SK-N-SH (cell line): Measurements from ENCODE around the gene CDR2. TPM values are rescaled to one million over a fixed set of nuclear protein-coding genes. Genes with fewer than 3 reads are reported as not detected.

Experiments used
- CTCF ChIA-PET: fragments of 300-600, 350-600 bp; formaldehyde crosslinking; extraction: SDS; loops from one replicate; lab custom pipeline; 2021; lab: Yijun Ruan, JAX
- POLR2A ChIA-PET: fragments of 350-600 bp; sonication (Branson Sonifier 250); formaldehyde crosslinking; extraction: SDS; loops from one replicate; lab custom pipeline; 2020; ENCODE audit warnings: antibody characterized with exemption, inconsistent platforms; lab: Yijun Ruan, JAX
- DNase-seq: peaks from one replicate; pipeline ENCODE4 v3.0.0; 2012
- H2AFZ ChIP-seq: fragments of 200-600 bp; sonication (generic); 2 replicates; pipeline ENCODE4 v1.8.1; 2016; ENCODE audit warnings: antibody characterized with exemption, mild to moderate bottlenecking, low read depth
- H3F3A ChIP-seq: fragments of 200-600 bp; sonication (generic); replicated peaks from 2 replicates; pipeline ENCODE3; 2016; ENCODE audit warnings: antibody characterized with exemption, mild to moderate bottlenecking; ENCODE audit not compliant: insufficient read depth
- H3K27ac ChIP-seq, 2 experiments: fragments of 200-500 bp in 1 of 2; fragments of 200-600 bp in 1 of 2; sonication (Bioruptor generic) in 1 of 2; sonication (generic), shearing (Covaris generic) in 1 of 2; 2 replicates each; pipeline versions ENCODE4 v1.5.1 to v1.6.1; 2014 to 2016; ENCODE audit warnings: low read depth in 2 of 2, inconsistent platforms in 1 of 2, low read length in 1 of 2, mild to moderate bottlenecking in 1 of 2, mixed read lengths in 1 of 2
- H3K27me3 ChIP-seq: fragments of 200-600 bp; sonication (generic), shearing (Covaris generic); 2 replicates; pipeline ENCODE4 v1.6.1; 2016; ENCODE audit warnings: mixed run types; ENCODE audit not compliant: insufficient read depth
- H3K36me3 ChIP-seq, 2 experiments: fragments of 200-500 bp in 1 of 2; fragments of 200-600 bp in 1 of 2; sonication (Bioruptor generic) in 1 of 2; sonication (generic) in 1 of 2; replicated peaks in 1 of 2; 2 replicates each; pipeline versions ENCODE3 to v1.5.1; 2014 to 2016; ENCODE audit warnings: low read length in 1 of 2, mild to moderate bottlenecking in 1 of 2; ENCODE audit not compliant: insufficient read depth in 2 of 2, control insufficient read depth in 1 of 2
- H3K4me1 ChIP-seq, 2 experiments: fragments of 200-500 bp in 1 of 2; fragments of 200-600 bp in 1 of 2; sonication (Bioruptor generic) in 1 of 2; sonication (generic), shearing (Covaris generic) in 1 of 2; 2 replicates each; pipeline versions ENCODE4 v1.5.1 to v1.6.1; 2014 to 2016; ENCODE audit warnings: low read depth in 1 of 2, low read length in 1 of 2, mixed run types in 1 of 2; ENCODE audit not compliant: insufficient read depth in 2 of 2, control insufficient read depth in 1 of 2
- H3K4me2 ChIP-seq: fragments of 200-600 bp; sonication (generic), shearing (Covaris generic); 2 replicates; pipeline ENCODE4 v1.6.1; 2017; ENCODE audit warnings: mixed run types
- H3K4me3 ChIP-seq, 2 experiments: fragments of 200-500 bp in 1 of 2; fragments of 200-600 bp in 1 of 2; sonication (Bioruptor generic) in 1 of 2; sonication (generic), shearing (Covaris generic) in 1 of 2; 2 replicates each; pipeline versions ENCODE4 v1.5.1 to v1.8.1; 2014 to 2016; ENCODE audit warnings: low read depth in 2 of 2, inconsistent platforms in 1 of 2, low read length in 1 of 2, mild to moderate bottlenecking in 1 of 2, mixed read lengths in 1 of 2, moderate library complexity in 1 of 2
- H3K79me2 ChIP-seq: fragments of 200-600 bp; sonication (generic); 2 replicates; pipeline ENCODE4 v1.8.1; 2017; ENCODE audit warnings: mild to moderate bottlenecking; ENCODE audit not compliant: insufficient read depth
- H3K9ac ChIP-seq: fragments of 200-600 bp; sonication (generic); 2 replicates; pipeline ENCODE4 v1.6.1; 2017; ENCODE audit warnings: mixed run types
- H3K9me2 ChIP-seq: fragments of 200-600 bp; sonication (generic); 2 replicates; pipeline ENCODE4 v1.6.1; 2017; ENCODE audit warnings: mixed run types
- H3K9me3 ChIP-seq: fragments of 200-600 bp; sonication (generic); 2 replicates; pipeline ENCODE4 v1.6.1; 2017; ENCODE audit warnings: mixed run types, mild to moderate bottlenecking, moderate library complexity
- H4K20me1 ChIP-seq: fragments of 200-600 bp; sonication (generic); 2 replicates; pipeline ENCODE4 v1.6.1; 2017; ENCODE audit warnings: mild to moderate bottlenecking, mixed run types; ENCODE audit not compliant: insufficient read depth
- ELF1 ChIP-seq: IDR thresholded peaks from 2 replicates; pipeline ENCODE4 v1.4.0; 2012
- FOXJ3 ChIP-seq: sonication (generic); formaldehyde crosslinking; IDR thresholded peaks from 2 replicates; pipeline ENCODE4 v1.5.1; 2020; ENCODE audit warnings: mild to moderate bottlenecking, missing genetic modification reagents
- MAX ChIP-seq: IDR thresholded peaks from 2 replicates; pipeline ENCODE4 v1.4.0; 2012; ENCODE audit warnings: low read depth
- RXRA ChIP-seq: IDR thresholded peaks from 2 replicates; pipeline ENCODE4 v1.4.0; 2012; ENCODE audit warnings: low read depth, mild to moderate bottlenecking, borderline replicate concordance
- TCF12 ChIP-seq: IDR thresholded peaks from 2 replicates; pipeline ENCODE4 v1.4.0; 2012
- TEAD4 ChIP-seq: IDR thresholded peaks from 2 replicates; pipeline ENCODE4 v1.4.0; 2012; ENCODE audit warnings: mild to moderate bottlenecking, borderline replicate concordance; ENCODE audit not compliant: insufficient read depth
- USF1 ChIP-seq: IDR thresholded peaks from 2 replicates; pipeline ENCODE4 v1.4.0; 2012; ENCODE audit warnings: low read depth, borderline replicate concordance
- WGBS: methylation state at CpG from one replicate; pipeline ENCODE4 v1.1.6; 2017; ENCODE audit warnings: low lambda C conversion rate; 5-methylcytosine and 5-hydroxymethylcytosine counted together
- polyA plus RNA-seq, 3 experiments: library from polyadenylated mRNA; depleted of rRNA; stranded (reverse); fragments of >200 nt; gene quantifications; 2 replicates each; pipeline ENCODE4 v1.2.3, GENCODE V29; 2012
- TF ChIP-seq, protein P1 (sequence below): fragments of 150-350 bp; IDR thresholded peaks from 2 replicates; pipeline ENCODE4 v1.6.1; 2016; ENCODE audit warnings: mild to moderate bottlenecking, low read depth, low read length
- TF ChIP-seq, protein P2 (sequence below): fragments of 200-600 bp; sonication (generic); IDR thresholded peaks from 2 replicates; pipeline ENCODE4 v1.6.1; 2017; ENCODE audit warnings: antibody characterized with exemption, mild to moderate bottlenecking, moderate library complexity
- TF ChIP-seq, protein P3 (sequence below): IDR thresholded peaks from 2 replicates; pipeline ENCODE4 v1.6.1; 2012; ENCODE audit warnings: mild to moderate bottlenecking, low read depth, low read length, moderate library complexity

Gene CDR2
- polyA plus RNA-seq, 1 of the 3 experiments (the other 2 are of a cell fraction), result 30.3 TPM

GRCh38 chr16:22326771-22327445 is 47.5 kb downstream of the CDR2 start (continued):
- no peak for TF ChIP-seq RXRA
- TF ChIP-seq, protein P1, sequence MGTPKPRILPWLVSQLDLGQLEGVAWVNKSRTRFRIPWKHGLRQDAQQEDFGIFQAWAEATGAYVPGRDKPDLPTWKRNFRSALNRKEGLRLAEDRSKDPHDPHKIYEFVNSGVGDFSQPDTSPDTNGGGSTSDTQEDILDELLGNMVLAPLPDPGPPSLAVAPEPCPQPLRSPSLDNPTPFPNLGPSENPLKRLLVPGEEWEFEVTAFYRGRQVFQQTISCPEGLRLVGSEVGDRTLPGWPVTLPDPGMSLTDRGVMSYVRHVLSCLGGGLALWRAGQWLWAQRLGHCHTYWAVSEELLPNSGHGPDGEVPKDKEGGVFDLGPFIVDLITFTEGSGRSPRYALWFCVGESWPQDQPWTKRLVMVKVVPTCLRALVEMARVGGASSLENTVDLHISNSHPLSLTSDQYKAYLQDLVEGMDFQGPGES, result no peak
- TF ChIP-seq USF1, result no peak

DNA sequence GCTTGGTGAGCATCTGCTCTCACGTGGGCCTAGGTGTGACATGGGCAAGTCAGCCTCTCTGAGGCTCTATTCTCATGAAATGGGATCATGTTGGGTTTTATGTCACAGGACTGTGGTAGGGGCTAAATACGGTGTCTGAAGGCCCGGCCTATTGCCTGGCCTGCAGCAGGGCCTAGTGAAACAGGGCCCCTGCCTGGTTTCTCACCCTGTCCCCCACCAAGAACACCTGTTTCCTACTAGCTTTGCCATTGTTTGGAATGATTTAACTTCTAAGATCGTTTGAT is 48.1 kb downstream of the CDR2 start:
- Histone ChIP-seq H3K79me2 (peaks cover 2% of the 10 kb centered on the region; the same call in 1 of the 2 replicates), H3K36me3 (peaks cover 0 to 67% of the 10 kb centered on the region in 2 experiments), H3K27ac (no peak overlapping the region), H3K4me2 (no peak overlapping the region), H2AFZ (no peak overlapping the region), H4K20me1 (0 out of 2 replicates have a peak, but pooled peaks cover 5% of the 10 kb centered on the region), H3K4me3 (no peak overlapping the region), H3K9me2 (no peaks in the 10 kb centered on the region), H3K9ac (no peak overlapping the region), H3K27me3 (no peaks in the 10 kb centered on the region), H3F3A (peaks cover 13% of the 10 kb centered on the region), H3K9me3 (no peaks in the 10 kb centered on the region), H3K4me1 (peaks cover 0 to 6% of the 10 kb centered on the region in 2 experiments; a peak in 1 of 4 replicates)
- ChIA-PET CTCF (interaction anchor here (1.1 kb wide), 1 partner anchor 23 kb away, joined by 3 read pairs; no protein-coding TSS in a partner anchor), POLR2A (no interaction called here)
- 91% methylated on average over 4 of the region's 4 CpGs for WGBS
- no peak for DNase-seq
- TF ChIP-seq ELF1 (no peak), MAX (no peak), USF1 (no peak), FOXJ3 (no peak), TCF12 (no peak), TEAD4 (no peak)
- TF ChIP-seq, protein P2, sequence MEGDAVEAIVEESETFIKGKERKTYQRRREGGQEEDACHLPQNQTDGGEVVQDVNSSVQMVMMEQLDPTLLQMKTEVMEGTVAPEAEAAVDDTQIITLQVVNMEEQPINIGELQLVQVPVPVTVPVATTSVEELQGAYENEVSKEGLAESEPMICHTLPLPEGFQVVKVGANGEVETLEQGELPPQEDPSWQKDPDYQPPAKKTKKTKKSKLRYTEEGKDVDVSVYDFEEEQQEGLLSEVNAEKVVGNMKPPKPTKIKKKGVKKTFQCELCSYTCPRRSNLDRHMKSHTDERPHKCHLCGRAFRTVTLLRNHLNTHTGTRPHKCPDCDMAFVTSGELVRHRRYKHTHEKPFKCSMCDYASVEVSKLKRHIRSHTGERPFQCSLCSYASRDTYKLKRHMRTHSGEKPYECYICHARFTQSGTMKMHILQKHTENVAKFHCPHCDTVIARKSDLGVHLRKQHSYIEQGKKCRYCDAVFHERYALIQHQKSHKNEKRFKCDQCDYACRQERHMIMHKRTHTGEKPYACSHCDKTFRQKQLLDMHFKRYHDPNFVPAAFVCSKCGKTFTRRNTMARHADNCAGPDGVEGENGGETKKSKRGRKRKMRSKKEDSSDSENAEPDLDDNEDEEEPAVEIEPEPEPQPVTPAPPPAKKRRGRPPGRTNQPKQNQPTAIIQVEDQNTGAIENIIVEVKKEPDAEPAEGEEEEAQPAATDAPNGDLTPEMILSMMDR, result no peak
- TF ChIP-seq, protein P1, result no peak
- TF ChIP-seq, protein P3, sequence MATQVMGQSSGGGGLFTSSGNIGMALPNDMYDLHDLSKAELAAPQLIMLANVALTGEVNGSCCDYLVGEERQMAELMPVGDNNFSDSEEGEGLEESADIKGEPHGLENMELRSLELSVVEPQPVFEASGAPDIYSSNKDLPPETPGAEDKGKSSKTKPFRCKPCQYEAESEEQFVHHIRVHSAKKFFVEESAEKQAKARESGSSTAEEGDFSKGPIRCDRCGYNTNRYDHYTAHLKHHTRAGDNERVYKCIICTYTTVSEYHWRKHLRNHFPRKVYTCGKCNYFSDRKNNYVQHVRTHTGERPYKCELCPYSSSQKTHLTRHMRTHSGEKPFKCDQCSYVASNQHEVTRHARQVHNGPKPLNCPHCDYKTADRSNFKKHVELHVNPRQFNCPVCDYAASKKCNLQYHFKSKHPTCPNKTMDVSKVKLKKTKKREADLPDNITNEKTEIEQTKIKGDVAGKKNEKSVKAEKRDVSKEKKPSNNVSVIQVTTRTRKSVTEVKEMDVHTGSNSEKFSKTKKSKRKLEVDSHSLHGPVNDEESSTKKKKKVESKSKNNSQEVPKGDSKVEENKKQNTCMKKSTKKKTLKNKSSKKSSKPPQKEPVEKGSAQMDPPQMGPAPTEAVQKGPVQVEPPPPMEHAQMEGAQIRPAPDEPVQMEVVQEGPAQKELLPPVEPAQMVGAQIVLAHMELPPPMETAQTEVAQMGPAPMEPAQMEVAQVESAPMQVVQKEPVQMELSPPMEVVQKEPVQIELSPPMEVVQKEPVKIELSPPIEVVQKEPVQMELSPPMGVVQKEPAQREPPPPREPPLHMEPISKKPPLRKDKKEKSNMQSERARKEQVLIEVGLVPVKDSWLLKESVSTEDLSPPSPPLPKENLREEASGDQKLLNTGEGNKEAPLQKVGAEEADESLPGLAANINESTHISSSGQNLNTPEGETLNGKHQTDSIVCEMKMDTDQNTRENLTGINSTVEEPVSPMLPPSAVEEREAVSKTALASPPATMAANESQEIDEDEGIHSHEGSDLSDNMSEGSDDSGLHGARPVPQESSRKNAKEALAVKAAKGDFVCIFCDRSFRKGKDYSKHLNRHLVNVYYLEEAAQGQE, result no peak
